UCSD-AML1 (cell line): Measurements from ENCODE around the gene ANKRD12.

Experiments used
- DNase-seq: peaks from one replicate; lab custom pipeline; 2025; ENCODE audit not compliant: unreplicated experiment; lab: John Stamatoyannopoulos, UW

ANKRD12 gene

DNA sequence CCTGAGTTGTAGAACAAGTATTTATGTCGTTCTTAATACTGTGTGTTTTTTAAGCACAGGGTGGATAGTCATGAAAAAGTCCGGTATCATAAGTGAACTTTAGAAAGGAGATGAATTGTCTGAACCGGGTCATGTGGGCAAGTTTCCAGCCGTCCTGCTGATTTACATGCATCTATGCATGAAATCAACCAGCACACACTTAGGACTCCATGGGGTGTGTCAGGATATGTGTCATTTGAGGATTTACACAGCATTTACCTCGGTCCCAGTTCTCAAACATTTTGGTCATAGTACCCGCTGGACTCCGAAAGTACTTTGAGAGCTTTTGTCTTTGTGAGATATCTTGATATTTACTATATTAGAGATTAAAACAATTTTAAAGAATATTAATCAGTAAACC is 150.5 kb downstream of the ANKRD12 start:
- DNase-seq: no peak

DNA sequence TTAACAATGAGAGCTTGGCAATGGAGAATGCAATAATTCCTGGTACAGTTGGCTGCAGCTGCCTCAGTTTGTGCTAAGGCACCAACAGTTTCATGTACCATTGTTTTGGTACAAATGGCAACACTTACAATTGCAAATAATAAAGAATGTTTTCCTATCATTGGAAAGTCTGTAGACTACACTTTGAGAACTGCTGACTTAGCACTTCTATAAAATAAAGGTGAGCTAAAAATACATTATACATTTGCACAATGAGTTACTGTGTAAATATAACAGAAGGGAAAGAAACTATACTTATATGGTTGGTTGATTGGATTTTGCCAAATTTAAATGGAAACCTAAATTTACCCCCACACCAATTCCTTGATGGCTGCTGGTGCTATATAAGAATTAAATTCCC is 153.1 kb downstream of the ANKRD12 start:
- no peak for DNase-seq

- DNase-seq: no peak
Observed at GRCh38 chr18:9290156-9290555, 153.6 kb downstream of the ANKRD12 start.

- no peak for DNase-seq
Observed at GRCh38 chr18:9292047-9292446, 155.5 kb downstream of the ANKRD12 start.

DNA sequence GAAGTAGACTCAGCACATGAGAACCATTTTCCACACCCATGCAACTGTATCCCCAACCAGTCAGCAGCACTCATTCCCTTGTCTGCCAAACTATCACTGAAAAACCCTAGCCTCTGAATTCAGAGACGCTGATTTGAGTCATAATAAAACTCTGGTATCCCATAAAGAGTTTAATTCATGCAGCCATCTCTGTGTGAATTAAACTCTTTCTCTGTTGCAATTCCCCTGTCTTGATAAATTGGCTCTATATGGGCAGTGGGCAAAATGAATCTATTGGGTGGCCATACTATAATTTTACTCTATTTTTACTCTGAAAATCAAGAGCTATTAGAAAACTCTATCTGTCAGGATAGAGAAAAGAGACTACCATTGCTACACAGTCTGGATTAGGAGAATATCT is 157.4 kb downstream of the ANKRD12 start:
- DNase-seq: no peak

- DNase-seq: no peak
Observed at GRCh38 chr18:9296233-9297006, 159.8 kb downstream of the ANKRD12 start.

GRCh38 chr18:9297007-9297393 is 160.4 kb downstream of the ANKRD12 start:
- DNase-seq: no peak

GRCh38 chr18:9304388-9305070 is 167.9 kb downstream of the ANKRD12 start:
- DNase-seq: no peak

DNA sequence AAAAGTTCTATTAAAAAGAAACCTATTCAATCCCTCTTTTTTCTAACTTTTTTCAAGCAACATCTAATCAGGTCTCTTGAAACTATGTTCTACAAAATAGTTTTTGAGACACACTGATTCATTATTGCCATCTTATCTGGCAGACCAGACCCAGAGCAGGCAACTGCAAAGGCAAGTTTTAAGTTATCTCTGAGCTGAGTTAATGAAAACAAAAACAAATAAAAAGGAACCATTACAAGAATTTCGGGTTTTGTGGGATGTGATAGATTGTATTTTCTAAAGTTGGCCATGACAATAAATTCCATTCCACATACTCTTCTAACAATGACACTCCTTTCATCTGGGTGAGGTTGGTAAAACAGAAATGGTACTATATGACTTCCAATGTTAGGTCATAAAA is 182.8 kb downstream of the ANKRD12 start:
- DNase-seq: no peak

DNA sequence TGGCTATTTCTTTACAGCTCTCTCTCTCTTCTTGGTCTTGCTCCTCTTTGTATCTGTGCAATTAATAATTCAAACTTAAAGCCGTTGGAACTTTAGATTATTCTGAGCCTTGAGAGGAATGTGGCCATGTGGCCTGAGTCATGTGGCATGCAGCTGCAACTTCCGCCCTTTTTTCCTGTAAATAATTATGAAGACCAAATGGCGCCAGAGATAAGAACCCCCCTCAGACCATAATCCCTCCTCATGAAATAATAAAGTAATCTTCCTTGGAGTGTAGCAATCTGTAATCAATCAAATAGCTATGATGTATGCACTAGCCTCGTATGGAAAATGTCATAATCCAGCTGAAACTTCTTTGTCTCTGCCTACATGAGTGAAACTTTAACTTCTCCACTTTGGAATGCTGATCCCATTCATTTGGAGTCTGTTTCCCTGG is 184.5 kb downstream of the ANKRD12 start:
- peak; percentile 25 for DNase-seq

GRCh38 chr18:9321736-9322135 is 185.2 kb downstream of the ANKRD12 start:
- no peak for DNase-seq

DNA sequence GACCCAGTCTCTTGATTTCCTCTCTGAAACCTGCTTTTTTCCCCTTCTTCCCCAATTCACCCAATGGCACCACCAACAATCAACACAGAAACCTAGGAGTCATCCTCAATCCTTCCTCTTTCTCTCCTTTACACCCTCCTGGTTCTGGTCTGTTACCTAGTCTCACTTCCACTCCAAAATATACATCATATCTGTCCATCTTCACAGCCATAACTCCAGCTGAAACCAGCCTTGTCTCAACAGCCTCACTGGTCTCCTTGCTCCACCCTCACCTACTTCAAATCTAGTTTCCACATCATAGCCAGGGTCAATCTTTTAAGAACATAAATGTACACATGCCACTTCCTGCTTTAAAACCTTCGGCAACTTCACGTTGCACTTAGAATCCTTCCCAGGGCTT is 186.2 kb downstream of the ANKRD12 start:
- DNase-seq: no peak

- DNase-seq: no peak
Observed at GRCh38 chr18:9323750-9324445, 187.3 kb downstream of the ANKRD12 start.

DNA sequence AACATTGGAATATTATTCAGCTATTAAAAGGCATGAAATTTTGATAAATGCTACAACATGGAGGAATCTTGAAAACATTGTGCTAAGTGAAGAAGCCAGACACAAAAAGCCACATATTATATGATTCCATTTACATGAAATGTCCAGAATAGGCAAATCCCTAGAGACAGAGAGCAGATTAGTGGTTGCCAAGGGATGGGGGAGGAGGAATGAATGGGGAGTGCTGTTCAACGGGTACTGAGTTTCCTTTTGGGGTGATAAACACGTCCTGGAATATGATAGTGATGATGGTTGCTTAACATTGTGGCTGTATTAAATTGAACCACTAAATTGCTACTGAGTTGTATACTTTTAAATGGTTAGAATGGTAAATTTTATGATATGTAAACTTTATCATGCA is 189.1 kb downstream of the ANKRD12 start:
- DNase-seq: no peak

- no peak for DNase-seq
Observed at GRCh38 chr18:9328776-9329175, 192.2 kb downstream of the ANKRD12 start.

DNA sequence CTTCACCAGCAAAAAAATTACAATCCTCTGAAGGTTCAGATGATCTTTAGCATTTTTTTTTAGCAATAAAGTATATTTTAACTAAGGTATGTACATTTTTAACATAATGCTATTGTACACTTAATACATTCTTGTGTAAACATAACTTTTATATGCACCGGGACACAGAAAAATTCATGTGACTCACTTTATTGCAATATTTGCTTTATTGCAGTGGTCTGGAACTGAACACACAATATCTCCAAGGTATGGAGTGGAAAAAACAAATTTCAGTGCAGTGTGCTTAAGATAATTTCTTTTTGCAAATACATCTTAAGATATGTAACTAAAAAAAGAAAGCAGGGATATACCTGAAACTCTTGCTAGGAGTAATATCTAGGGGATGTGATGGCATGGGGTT is 192.9 kb downstream of the ANKRD12 start:
- no peak for DNase-seq

GRCh38 chr18:9330419-9330818 is 193.8 kb downstream of the ANKRD12 start:
- DNase-seq: no peak

DNA sequence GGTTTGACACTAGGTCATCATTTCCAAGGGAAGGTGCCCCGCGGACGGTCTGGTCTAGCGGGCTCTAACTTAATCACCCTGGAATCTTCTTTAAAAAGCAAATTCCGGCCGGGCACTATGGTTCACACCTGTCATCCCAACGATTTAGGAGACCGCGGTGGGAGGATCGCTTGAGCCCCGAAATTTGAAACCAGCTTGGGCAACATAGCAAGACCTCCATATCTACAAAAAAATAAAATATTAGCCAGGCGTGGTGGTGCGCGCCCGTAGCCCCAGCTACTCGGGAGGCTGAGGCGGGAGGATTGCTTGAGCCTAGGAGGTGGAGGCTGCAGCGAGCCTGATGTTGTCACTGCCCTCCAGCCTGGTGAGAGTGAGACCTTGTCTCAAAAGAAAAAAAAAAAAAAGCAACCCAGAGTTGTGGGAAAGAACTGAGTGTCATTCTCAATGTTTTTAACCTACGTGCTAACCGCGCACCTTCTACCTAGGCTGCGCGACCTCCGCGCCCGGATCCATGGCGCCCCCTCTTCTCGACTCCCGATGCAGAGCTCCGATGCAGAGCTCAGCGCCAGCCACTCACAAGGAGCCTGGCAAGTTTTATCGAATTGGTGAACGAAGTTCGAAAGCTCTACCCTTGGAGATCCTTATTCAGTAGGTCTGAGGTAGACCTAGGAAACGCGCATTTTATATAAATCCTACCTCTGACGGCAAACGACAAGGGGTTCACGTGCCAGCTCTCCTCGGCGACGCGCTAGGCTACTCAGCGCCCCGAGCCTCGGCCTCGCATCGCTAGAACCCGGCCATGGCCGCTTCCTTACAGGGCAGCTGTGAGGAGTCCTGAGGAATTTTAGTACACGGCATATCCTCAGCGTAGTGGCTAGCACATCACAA is 197.1 kb downstream of the ANKRD12 start:
- no peak for DNase-seq

GRCh38 chr18:9334329-9334972 is 197.9 kb downstream of the ANKRD12 start, which contains the start of gene TWSG1:
Gene TWSG1, plus strand, starts transcription at chr18:9334773. Its CDS starts 2,457 bp downstream, at chr18:9337230.
- peak; percentile 95 for DNase-seq

- peak; percentile 75 for DNase-seq
Observed at GRCh38 chr18:9334973-9335696, 198.6 kb downstream of the ANKRD12 start.
